Measurements from ENCODE around the gene MRPS24. TPM values are rescaled to one million over a fixed set of nuclear protein-coding genes. Genes with fewer than 3 reads are reported as not detected.

The MRPS24 gene
- polyA plus RNA-seq, 1 experiment: 134 TPM

DNA sequence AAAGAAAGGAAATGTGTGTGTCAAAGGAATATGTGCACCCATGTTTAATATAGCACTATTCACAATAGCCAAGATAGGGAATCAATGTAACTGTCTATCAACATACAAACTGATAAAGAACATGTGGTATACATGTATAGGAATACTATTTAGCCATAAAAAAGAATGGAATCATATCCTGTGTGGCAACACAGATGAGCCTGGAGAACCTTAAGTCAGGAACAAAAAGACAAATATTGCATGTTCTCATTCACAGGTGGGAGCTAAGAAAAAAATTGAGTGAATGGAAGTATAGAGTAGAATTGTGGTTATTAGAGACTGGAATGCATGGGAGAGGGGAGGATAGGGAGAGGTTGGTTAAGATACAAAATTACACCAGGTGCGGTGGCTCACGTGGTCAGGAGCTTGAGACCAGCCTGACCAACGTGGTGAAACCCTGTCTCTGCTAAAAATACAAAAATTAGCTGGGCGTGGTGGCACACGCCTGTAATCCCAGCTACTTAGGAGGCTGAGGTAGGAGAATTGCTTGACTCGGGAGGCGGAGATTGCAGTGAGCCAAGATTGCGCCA is 26.6 kb upstream of the MRPS24 start:
- CTCF ChIA-PET: no interaction called here

GRCh38 chr7:43891069-43891955 is 22.0 kb upstream of the MRPS24 start:
- Histone ChIP-seq H3K27me3 (ENCODE audit: control insufficient read depth, insufficient read depth, low read length) (no peaks in the 10 kb centered on the region), H3K4me3 (ENCODE audit: low read depth, low read length) (no peak overlapping the region), H3K9me3 (ENCODE audit: control insufficient read depth, insufficient read depth, low read length) (no peaks in the 10 kb centered on the region), H3K27ac (ENCODE audit: low read depth, low read length) (no peak overlapping the region)
- no peak for TF ChIP-seq CTCF (IDR thresholded peaks at IDR 0.05; ENCODE audit: low read depth, low read length)
- ChIA-PET CTCF (no interaction called here), POLR2A (interaction anchor here (0.7 to 0.9 kb wide), 2 partner anchors 13 to 22 kb away, joined by 4 to 5 read pairs; partner anchors contain the start of gene MRPS24)
- no peak for DNase-seq (ENCODE audit: low read depth, low spot score)

More for the DNA sequence above, 26.6 kb upstream of the MRPS24 start:
- Histone ChIP-seq H3K27ac (ENCODE audit: low read depth, low read length) (no peak overlapping the region), H3K4me3 (ENCODE audit: low read depth, low read length) (no peak overlapping the region), H3K9me3 (ENCODE audit: control insufficient read depth, insufficient read depth, low read length) (no peaks in the 10 kb centered on the region), H3K27me3 (ENCODE audit: control insufficient read depth, insufficient read depth, low read length) (no peaks in the 10 kb centered on the region)
- POLR2A ChIA-PET: interaction anchor here (0.7 kb wide), 1 partner anchor 13 kb away, joined by 6 read pairs; no protein-coding TSS in a partner anchor
- no peak for DNase-seq (ENCODE audit: low read depth, low spot score)
- no peak for TF ChIP-seq CTCF (IDR thresholded peaks at IDR 0.05; ENCODE audit: low read depth, low read length)

DNA sequence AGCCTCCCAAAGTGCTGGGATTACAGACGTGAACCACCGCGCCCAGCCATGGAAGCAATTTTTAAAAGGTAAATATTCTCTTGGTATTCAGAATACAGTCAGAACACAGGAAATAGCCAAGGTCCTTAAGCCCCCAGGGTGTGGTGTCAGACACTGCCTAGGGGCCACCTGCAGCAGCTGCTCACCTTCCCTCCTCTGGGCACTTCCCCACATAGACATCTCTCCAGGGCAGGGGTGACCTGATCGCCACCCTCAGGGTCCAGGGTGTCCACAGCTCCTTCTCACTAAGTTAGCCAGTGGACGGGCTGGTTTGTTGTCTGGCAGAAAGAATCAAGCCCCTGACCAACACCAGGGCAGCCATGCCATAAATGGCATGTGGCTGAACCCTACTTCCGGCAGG is 21.2 kb upstream of the MRPS24 start:
- Histone ChIP-seq H3K27me3 (ENCODE audit: control insufficient read depth, insufficient read depth, low read length) (no peaks in the 10 kb centered on the region), H3K9me3 (ENCODE audit: control insufficient read depth, insufficient read depth, low read length) (no peaks in the 10 kb centered on the region), H3K4me3 (ENCODE audit: low read depth, low read length) (no peak overlapping the region), H3K27ac (ENCODE audit: low read depth, low read length) (no peak overlapping the region)
- CTCF ChIA-PET: no interaction called here
- POLR2A ChIA-PET: interaction anchor here (0.7 kb wide), 1 partner anchor 13 kb away, joined by 4 read pairs; no protein-coding TSS in a partner anchor
- TF ChIP-seq CTCF (IDR thresholded peaks at IDR 0.05; ENCODE audit: low read depth, low read length): no peak
- DNase-seq (ENCODE audit: low read depth, low spot score): no peak

DNA sequence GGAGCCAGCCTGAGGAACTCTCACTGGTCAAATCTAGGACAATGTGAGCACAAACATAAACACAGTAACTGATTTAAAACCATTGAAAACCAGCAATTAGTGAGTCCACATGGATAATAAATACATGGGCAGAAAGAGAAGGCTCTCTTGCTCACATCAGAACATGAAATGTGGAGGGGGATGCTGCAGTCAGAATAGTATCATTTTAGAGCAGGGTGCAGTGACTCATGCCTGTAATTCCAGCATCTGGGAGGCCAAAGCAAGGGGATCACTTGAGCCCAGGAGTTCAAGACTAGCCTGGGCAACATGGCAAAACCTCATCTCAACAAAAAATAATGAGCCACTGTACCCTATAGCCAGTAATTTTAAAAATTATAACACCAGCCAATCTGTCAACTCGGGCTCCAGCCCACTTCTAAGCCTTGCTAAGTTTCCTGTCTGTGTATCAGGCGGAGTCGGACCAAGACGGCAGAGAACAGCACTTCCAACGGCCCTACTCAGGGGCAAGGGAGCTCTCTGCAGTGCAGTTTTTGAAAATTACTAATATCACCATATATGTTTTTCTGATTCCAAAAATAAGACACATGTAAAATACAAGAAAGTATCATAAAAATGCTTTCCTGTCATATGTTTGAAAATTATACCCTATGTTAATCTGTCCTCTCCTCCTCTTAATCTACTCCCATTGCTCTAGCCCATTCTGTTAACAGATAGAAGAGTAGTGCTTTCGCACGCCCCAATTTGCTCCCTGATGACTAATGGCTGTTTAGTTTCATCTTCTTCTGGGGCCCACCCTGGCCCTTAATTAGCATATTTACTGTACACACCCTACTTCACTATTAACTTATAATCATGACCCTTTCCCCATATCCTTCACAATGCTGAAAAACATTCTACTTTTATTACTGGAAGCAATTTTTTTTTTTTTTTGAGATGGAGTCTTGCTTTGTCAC is 20.0 kb upstream of the MRPS24 start:
- ChIA-PET POLR2A (no interaction called here), CTCF (no interaction called here)
- Histone ChIP-seq H3K27me3 (ENCODE audit: control insufficient read depth, insufficient read depth, low read length) (no peaks in the 10 kb centered on the region), H3K4me3 (ENCODE audit: low read depth, low read length) (no peak overlapping the region), H3K27ac (ENCODE audit: low read depth, low read length) (no peak overlapping the region), H3K9me3 (ENCODE audit: control insufficient read depth, insufficient read depth, low read length) (no peaks in the 10 kb centered on the region)
- no peak for DNase-seq (ENCODE audit: low read depth, low spot score)
- TF ChIP-seq CTCF (IDR thresholded peaks at IDR 0.05; ENCODE audit: low read depth, low read length): no peak

Data from AG04450 (cell line).